Astrocyte (in vitro differentiated cells and primary cell): ENCODE data around the gene BMP6. TPM values are rescaled to one million over a fixed set of nuclear protein-coding genes. Genes with fewer than 3 reads are reported as not detected.

ENCODE experiments used
- DNase-seq: peaks from one replicate; pipeline ENCODE4 v3.0.0-alpha.2; 2010; ENCODE audit warnings: low read depth
- FAIRE-seq: peaks from 2 replicates; lab custom pipeline; 2011; peaks lifted over from hg19 to GRCh38; lab: Jason Lieb, UNC
- H2AFZ ChIP-seq: 2 replicates; pipeline ENCODE4 v1.6.0; 2012; ENCODE audit warnings: low read depth, low read length, inconsistent platforms
- H3K27ac ChIP-seq: 2 replicates; pipeline ENCODE4 v1.5.1; 2011; ENCODE audit warnings: low read depth, low read length, inconsistent platforms
- H3K27me3 ChIP-seq: 2 replicates; pipeline ENCODE4 v1.6.0; 2011; ENCODE audit warnings: low read length, inconsistent platforms; ENCODE audit not compliant: insufficient read depth
- H3K36me3 ChIP-seq: 2 replicates; pipeline ENCODE4 v1.5.1; 2011; ENCODE audit warnings: low read length, inconsistent platforms; ENCODE audit not compliant: insufficient read depth
- H3K4me1 ChIP-seq: 2 replicates; pipeline ENCODE4 v1.5.1; 2011; ENCODE audit warnings: low read length, inconsistent platforms; ENCODE audit not compliant: insufficient read depth
- H3K4me2 ChIP-seq: 2 replicates; pipeline ENCODE4 v1.6.0; 2012; ENCODE audit warnings: low read length, inconsistent platforms
- H3K4me3 ChIP-seq: 2 replicates; pipeline ENCODE4 v1.5.1; 2011; ENCODE audit warnings: low read depth, mild to moderate bottlenecking, low read length, inconsistent platforms; ENCODE audit not compliant: insufficient read depth
- H3K79me2 ChIP-seq: 2 replicates; pipeline ENCODE4 v1.6.0; 2012; ENCODE audit warnings: mild to moderate bottlenecking, low read length, inconsistent platforms; ENCODE audit not compliant: insufficient read depth
- H3K9ac ChIP-seq: 2 replicates; pipeline ENCODE4 v1.6.0; 2012; ENCODE audit warnings: mild to moderate bottlenecking, low read length, inconsistent platforms
- H3K9me3 ChIP-seq: 2 replicates; pipeline ENCODE4 v1.5.1; 2012; ENCODE audit warnings: low read depth, mild to moderate bottlenecking, low read length, inconsistent platforms; ENCODE audit not compliant: insufficient read depth
- H4K20me1 ChIP-seq: 2 replicates; pipeline ENCODE4 v1.6.0; 2012; ENCODE audit warnings: low read length, inconsistent platforms; ENCODE audit not compliant: insufficient read depth
- H3K27ac Mint-ChIP-seq: one replicate; pipeline ENCODE4 v1.8.0; 2021; ENCODE audit warnings: mild to moderate bottlenecking, mixed read lengths; ENCODE audit not compliant: unreplicated experiment
- H3K27me3 Mint-ChIP-seq: one replicate; pipeline ENCODE4 v1.8.0; 2021; ENCODE audit warnings: low read depth, mixed read lengths; ENCODE audit not compliant: unreplicated experiment
- H3K36me3 Mint-ChIP-seq: one replicate; pipeline ENCODE4 v1.8.0; 2021; ENCODE audit warnings: low read depth, mixed read lengths; ENCODE audit not compliant: unreplicated experiment
- H3K4me1 Mint-ChIP-seq: one replicate; pipeline ENCODE4 v1.8.0; 2021; ENCODE audit warnings: low read depth, mixed read lengths; ENCODE audit not compliant: unreplicated experiment
- H3K4me3 Mint-ChIP-seq: one replicate; pipeline ENCODE4 v1.8.0; 2021; ENCODE audit warnings: mild to moderate bottlenecking, moderate library complexity, mixed read lengths; ENCODE audit not compliant: unreplicated experiment
- H3K9me3 Mint-ChIP-seq: one replicate; pipeline ENCODE4 v1.8.0; 2021; ENCODE audit warnings: mild to moderate bottlenecking, mixed read lengths; ENCODE audit not compliant: unreplicated experiment
- CTCF ChIP-seq: IDR thresholded peaks from 2 replicates; pipeline ENCODE4 v1.5.1; 2011; ENCODE audit warnings: low read depth, mild to moderate bottlenecking, inconsistent platforms, low read length, moderate library complexity; ENCODE audit not compliant: insufficient read depth
- EZH2 ChIP-seq: IDR thresholded peaks from 2 replicates; pipeline ENCODE4 v1.6.1; 2012; ENCODE audit warnings: mild to moderate bottlenecking, low read length, inconsistent platforms; ENCODE audit not compliant: insufficient read depth
- total RNA-seq: library from RNA; stranded (reverse); gene quantifications from 2 replicates; pipeline ENCODE4 v1.2.1, GENCODE V29; 2021

BMP6 gene
- total RNA-seq, 1 donor from 2014 or later: 2.8 TPM

GRCh38 chr6:7912736-7913517 is 187.0 kb downstream of the BMP6 start:
- H3K27ac Mint-ChIP-seq: no peak overlapping the region
- no peak for FAIRE-seq
- TF ChIP-seq CTCF (no peak), EZH2 (no peak)
- H3K9me3 Mint-ChIP-seq: no peaks in the 10 kb centered on the region
- Histone ChIP-seq H3K4me2 (no peak overlapping the region), H3K79me2 (peaks cover 21% of the 10 kb centered on the region), H3K27me3 (peaks cover 16% of the 10 kb centered on the region), H3K36me3 (no peaks in the 10 kb centered on the region), H3K9ac (no peak overlapping the region), H2AFZ (no peak overlapping the region), H3K4me3 (no peak overlapping the region), H3K9me3 (no peaks in the 10 kb centered on the region), H3K27ac (no peak overlapping the region), H3K4me1 (peaks cover 12% of the 10 kb centered on the region), H4K20me1 (peaks cover 17% of the 10 kb centered on the region)
- DNase-seq: no peak
- H3K4me1 Mint-ChIP-seq: peaks cover 4% of the 10 kb centered on the region
- no peaks in the 10 kb centered on the region for H3K36me3 Mint-ChIP-seq
- H3K27me3 Mint-ChIP-seq: peaks cover 7% of the 10 kb centered on the region
- H3K4me3 Mint-ChIP-seq: no peak overlapping the region

- no peak for FAIRE-seq
These were observed 188.4 kb downstream of the BMP6 start for GRCh38 chr6:7914311-7914710.

More at GRCh38 chr6:7914311-7914710, 188.4 kb downstream of the BMP6 start:
- no peak overlapping the region for H3K4me3 Mint-ChIP-seq
- H3K36me3 ChIP-seq: no peaks in the 10 kb centered on the region
- no peaks in the 10 kb centered on the region for H3K36me3 Mint-ChIP-seq
- TF ChIP-seq CTCF: no peak
- no peak for TF ChIP-seq EZH2
- peaks cover 9% of the 10 kb centered on the region for H3K27me3 Mint-ChIP-seq
- no peak overlapping the region for H3K27ac Mint-ChIP-seq
- H3K9ac ChIP-seq: no peak overlapping the region
- no peak overlapping the region for H3K4me2 ChIP-seq
- no peaks in the 10 kb centered on the region for H3K9me3 Mint-ChIP-seq
- no peak overlapping the region for H3K4me3 ChIP-seq
- no peak overlapping the region for H3K27ac ChIP-seq
- no peak for DNase-seq
- peaks cover 16% of the 10 kb centered on the region for H3K27me3 ChIP-seq
- H4K20me1 ChIP-seq: peaks cover 4% of the 10 kb centered on the region
- H3K4me1 Mint-ChIP-seq: no peaks in the 10 kb centered on the region
- H3K79me2 ChIP-seq: peaks cover 7% of the 10 kb centered on the region
- peaks cover 12% of the 10 kb centered on the region for H3K4me1 ChIP-seq
- H2AFZ ChIP-seq: no peak overlapping the region
- no peaks in the 10 kb centered on the region for H3K9me3 ChIP-seq
